Activated T-helper 1 cell treated with anti-CD3 and anti-CD28 coated beads, Interleukin-12 subunit alpha, Interleukin-12 subunit beta, Interleukin-2, Interleukin-4 antibody, amounts not matched to agents 30 ng/mL and 10 ng/mL and 1 ng/mL, durations not matched to agents 14 hours and 24 hours and 36 hours (primary cell): ENCODE measurements around the gene FOXA3. TPM values are rescaled to one million over a fixed set of nuclear protein-coding genes. Genes with fewer than 3 reads are reported as not detected.

Experiments used
- DNase-seq: peaks from one replicate; pipeline ENCODE4 v3.0.0; 2021; ENCODE audit warnings: low spot score
- H3K27ac Mint-ChIP-seq: one replicate; pipeline ENCODE4 v1.8.0; 2021; ENCODE audit warnings: mild to moderate bottlenecking, mixed read lengths
- H3K27me3 Mint-ChIP-seq: one replicate; pipeline ENCODE4 v1.8.0; 2022; ENCODE audit warnings: mild to moderate bottlenecking, moderate library complexity, mixed read lengths; ENCODE audit not compliant: insufficient read depth
- H3K36me3 Mint-ChIP-seq: one replicate; pipeline ENCODE4 v1.8.0; 2021; ENCODE audit warnings: low read depth, mixed read lengths
- H3K4me1 Mint-ChIP-seq: one replicate; pipeline ENCODE4 v1.8.0; 2021; ENCODE audit warnings: low read depth, mixed read lengths
- H3K4me3 Mint-ChIP-seq: one replicate; pipeline ENCODE4 v1.8.0; 2021; ENCODE audit warnings: mild to moderate bottlenecking, moderate library complexity, mixed read lengths
- H3K9me3 Mint-ChIP-seq: one replicate; pipeline ENCODE4 v1.8.0; 2021; ENCODE audit warnings: mixed read lengths
- intact Hi-C: fragments of 100-400 bp; cut with micrococcal nuclease; formaldehyde crosslinking; loops from one replicate; pipeline ENCODE4 v1.15.1; 2024
- total RNA-seq: library from RNA; stranded (reverse); gene quantifications from 2 replicates; pipeline ENCODE4 v1.2.3, GENCODE V29; 2022

The FOXA3 gene
- total RNA-seq, 1 donor from 2014 or later = 0.34 TPM

- Mint-ChIP-seq H3K9me3 (no peaks in the 10 kb centered on the region), H3K27ac (no peak overlapping the region), H3K36me3 (no peaks in the 10 kb centered on the region), H3K4me3 (no peak overlapping the region), H3K4me1 (peaks cover 3% of the 10 kb centered on the region), H3K27me3 (peaks cover 12% of the 10 kb centered on the region)
- intact Hi-C loops = no loop called here
- DNase-seq = no peak
These were observed 6.7 kb downstream of the FOXA3 start for GRCh38 chr19:45870798-45871197.

GRCh38 chr19:45872095-45872919, 8.2 kb downstream of the FOXA3 start:
- H3K4me1 Mint-ChIP-seq = peaks cover 11% of the 10 kb centered on the region
- H3K9me3 Mint-ChIP-seq = no peaks in the 10 kb centered on the region
- H3K36me3 Mint-ChIP-seq = peaks cover 1% of the 10 kb centered on the region
- no peak overlapping the region for H3K4me3 Mint-ChIP-seq
- peaks cover 12% of the 10 kb centered on the region for H3K27me3 Mint-ChIP-seq
- intact Hi-C loops = no loop called here
- no peak overlapping the region for H3K27ac Mint-ChIP-seq
- no peak for DNase-seq

GRCh38 chr19:45873219-45873772, 9.2 kb downstream of the FOXA3 start:
- Mint-ChIP-seq H3K27me3 (peaks cover 13% of the 10 kb centered on the region), H3K9me3 (no peaks in the 10 kb centered on the region), H3K4me3 (no peak overlapping the region), H3K4me1 (peaks cover 16% of the 10 kb centered on the region), H3K36me3 (peaks cover 1% of the 10 kb centered on the region), H3K27ac (no peak overlapping the region)
- no peak for DNase-seq
- intact Hi-C loops = no loop called here

- peaks cover 1% of the 10 kb centered on the region for H3K36me3 Mint-ChIP-seq
- no peak overlapping the region for H3K27ac Mint-ChIP-seq
- peaks cover 16% of the 10 kb centered on the region for H3K4me1 Mint-ChIP-seq
- no peak for DNase-seq
- H3K4me3 Mint-ChIP-seq = no peak overlapping the region
- no peaks in the 10 kb centered on the region for H3K9me3 Mint-ChIP-seq
- intact Hi-C loops = no loop called here
- H3K27me3 Mint-ChIP-seq = peaks cover 13% of the 10 kb centered on the region
These were observed 10.5 kb downstream of the FOXA3 start for GRCh38 chr19:45874620-45874966.

- Mint-ChIP-seq H3K27ac (peak overlapping the region; percentile 68), H3K36me3 (peaks cover 1% of the 10 kb centered on the region), H3K4me3 (no peak overlapping the region), H3K4me1 (peaks cover 18% of the 10 kb centered on the region), H3K27me3 (peaks cover 15% of the 10 kb centered on the region), H3K9me3 (no peaks in the 10 kb centered on the region)
- intact Hi-C loops = loop anchor here (1.0 kb wide), 1 partner anchor 13 kb away; the partner anchor contains the start of gene SYMPK
- no peak for DNase-seq
These were observed 12.0 kb downstream of the FOXA3 start for GRCh38 chr19:45876161-45876410.

GRCh38 chr19:45876411-45877197, 12.5 kb downstream of the FOXA3 start:
- DNase-seq = no peak
- intact Hi-C loops = loop anchor here (1.0 kb wide), 1 partner anchor 13 kb away; the partner anchor contains the start of gene SYMPK

GRCh38 chr19:45878043-45878794, 14.1 kb downstream of the FOXA3 start:
- H3K27ac Mint-ChIP-seq = peak overlapping the region; percentile 62

More at GRCh38 chr19:45876411-45877197, 12.5 kb downstream of the FOXA3 start:
- H3K4me3 Mint-ChIP-seq = no peak overlapping the region
- peaks cover 23% of the 10 kb centered on the region for H3K4me1 Mint-ChIP-seq
- peak overlapping the region; percentile 68 for H3K27ac Mint-ChIP-seq
- peaks cover 12% of the 10 kb centered on the region for H3K27me3 Mint-ChIP-seq
- no peaks in the 10 kb centered on the region for H3K9me3 Mint-ChIP-seq
- H3K36me3 Mint-ChIP-seq = peaks cover 1% of the 10 kb centered on the region

GRCh38 chr19:45879055-45879454, 14.9 kb downstream of the FOXA3 start:
- Mint-ChIP-seq H3K4me1 (peaks cover 36% of the 10 kb centered on the region), H3K4me3 (no peak overlapping the region), H3K27me3 (peaks cover 12% of the 10 kb centered on the region), H3K27ac (no peak overlapping the region), H3K9me3 (no peaks in the 10 kb centered on the region), H3K36me3 (peaks cover 6% of the 10 kb centered on the region)
- intact Hi-C loops = no loop called here
- DNase-seq = no peak

More at GRCh38 chr19:45878043-45878794, 14.1 kb downstream of the FOXA3 start:
- intact Hi-C loops = no loop called here
- no peaks in the 10 kb centered on the region for H3K9me3 Mint-ChIP-seq
- DNase-seq = no peak
- peaks cover 12% of the 10 kb centered on the region for H3K27me3 Mint-ChIP-seq
- peaks cover 3% of the 10 kb centered on the region for H3K36me3 Mint-ChIP-seq
- H3K4me1 Mint-ChIP-seq = peaks cover 30% of the 10 kb centered on the region
- H3K4me3 Mint-ChIP-seq = no peak overlapping the region

- peaks cover 6% of the 10 kb centered on the region for H3K36me3 Mint-ChIP-seq
- no peak overlapping the region for H3K4me3 Mint-ChIP-seq
- intact Hi-C loops = loop anchor here (10.0 kb wide), 1 partner anchor 465 kb away; the partner anchor contains the start of gene PPP5C
- no peak for DNase-seq
- no peaks in the 10 kb centered on the region for H3K9me3 Mint-ChIP-seq
- peaks cover 12% of the 10 kb centered on the region for H3K27me3 Mint-ChIP-seq
- peaks cover 36% of the 10 kb centered on the region for H3K4me1 Mint-ChIP-seq
- H3K27ac Mint-ChIP-seq = peak overlapping the region; percentile 13
These were observed 15.8 kb downstream of the FOXA3 start for GRCh38 chr19:45879971-45880370.

- Mint-ChIP-seq H3K27ac (no peak overlapping the region), H3K9me3 (no peaks in the 10 kb centered on the region), H3K36me3 (peaks cover 4% of the 10 kb centered on the region), H3K4me1 (peaks cover 28% of the 10 kb centered on the region), H3K27me3 (peaks cover 6% of the 10 kb centered on the region), H3K4me3 (peak overlapping the region; percentile 0)
- intact Hi-C loops = loop anchor here (10.0 kb wide), 1 partner anchor 464 kb away; the partner anchor contains the start of gene PPP5C
- no peak for DNase-seq
These were observed 17.2 kb downstream of the FOXA3 start for GRCh38 chr19:45881082-45881908.

- H3K4me1 Mint-ChIP-seq = peaks cover 25% of the 10 kb centered on the region
These were observed 17.9 kb downstream of the FOXA3 start for GRCh38 chr19:45881909-45882528.

More at GRCh38 chr19:45881909-45882528, 17.9 kb downstream of the FOXA3 start:
- intact Hi-C loops = loop anchor here (10.0 kb wide), 1 partner anchor 463 kb away; the partner anchor contains the start of gene PPP5C
- no peaks in the 10 kb centered on the region for H3K9me3 Mint-ChIP-seq
- peaks cover 4% of the 10 kb centered on the region for H3K36me3 Mint-ChIP-seq
- H3K4me3 Mint-ChIP-seq = peak overlapping the region; percentile 0
- H3K27ac Mint-ChIP-seq = no peak overlapping the region
- H3K27me3 Mint-ChIP-seq = peaks cover 7% of the 10 kb centered on the region
- DNase-seq = no peak
